Mesendoderm (in vitro differentiated cells): Measurements from ENCODE around the gene TFPT.

ENCODE experiments used
- DNase-seq: peaks from one replicate; pipeline ENCODE4 v3.0.0; 2013
- H2AK5ac ChIP-seq: 2 replicates; pipeline ENCODE4 v1.6.1; 2013; ENCODE audit warnings: low read length, inconsistent platforms
- H2BK120ac ChIP-seq: 2 replicates; pipeline ENCODE4 v1.6.1; 2013; ENCODE audit warnings: low read depth, mild to moderate bottlenecking, low read length, moderate library complexity, mixed read lengths
- H2BK15ac ChIP-seq: replicated peaks from 2 replicates; pipeline ENCODE4 v1.6.1; 2013; ENCODE audit warnings: low read depth, mild to moderate bottlenecking, moderate library complexity
- H2BK5ac ChIP-seq: 2 replicates; pipeline ENCODE4 v1.6.1; 2013; ENCODE audit warnings: low read length, inconsistent platforms
- H3K18ac ChIP-seq: 2 replicates; pipeline ENCODE4 v1.6.1; 2013; ENCODE audit warnings: mild to moderate bottlenecking, low read length, mixed read lengths
- H3K23ac ChIP-seq: one replicate; pipeline ENCODE4 v1.6.1; 2013; ENCODE audit warnings: low read length
- H3K27ac ChIP-seq: 2 replicates; pipeline ENCODE4 v1.5.1; 2013; ENCODE audit warnings: low read depth, mild to moderate bottlenecking, inconsistent platforms, low read length, moderate library complexity
- H3K27me3 ChIP-seq: 2 replicates; pipeline ENCODE4 v1.6.1; 2013; ENCODE audit warnings: low read length, control low read depth, mild to moderate bottlenecking, inconsistent platforms; ENCODE audit not compliant: insufficient read depth, poor library complexity
- H3K36me3 ChIP-seq: 2 replicates; pipeline ENCODE4 v1.6.1; 2013; ENCODE audit warnings: low read length, inconsistent platforms; ENCODE audit not compliant: control insufficient read depth, insufficient read depth
- H3K4ac ChIP-seq: one replicate; pipeline ENCODE4 v1.6.1; 2013; ENCODE audit warnings: low read depth, mild to moderate bottlenecking, low read length, moderate library complexity
- H3K4me1 ChIP-seq: 2 replicates; pipeline ENCODE4 v1.6.1; 2013; ENCODE audit warnings: low read depth, low read length, inconsistent platforms; ENCODE audit not compliant: control insufficient read depth
- H3K4me2 ChIP-seq: 2 replicates; pipeline ENCODE4 v1.6.1; 2013; ENCODE audit warnings: low read length
- H3K4me3 ChIP-seq: 2 replicates; pipeline ENCODE4 v1.5.1; 2013; ENCODE audit warnings: mild to moderate bottlenecking, low read length
- H3K56ac ChIP-seq: one replicate; pipeline ENCODE4 v1.6.1; 2013; ENCODE audit warnings: low read length
- H3K79me1 ChIP-seq: 2 replicates; pipeline ENCODE4 v1.6.1; 2013; ENCODE audit warnings: low read length, inconsistent platforms
- H3K79me2 ChIP-seq: 2 replicates; pipeline ENCODE4 v1.6.1; 2013; ENCODE audit warnings: mild to moderate bottlenecking, low read length; ENCODE audit not compliant: control insufficient read depth, insufficient read depth
- H3K9ac ChIP-seq: 2 replicates; pipeline ENCODE4 v1.6.1; 2013; ENCODE audit warnings: low read length, inconsistent platforms
- H4K5ac ChIP-seq: one replicate; pipeline ENCODE4 v1.6.1; 2013; ENCODE audit warnings: low read length
- H4K8ac ChIP-seq: one replicate; pipeline ENCODE4 v1.6.1; 2013; ENCODE audit warnings: low read depth, mild to moderate bottlenecking, control low read depth, low read length, moderate library complexity
- WGBS: extraction: QIAGEN DNeasy Blood & Tissue Kit; methylation state at CpG from one replicate; pipeline ENCODE4 v1.1.7; 2013; ENCODE audit warnings: low lambda C conversion rate, missing lambda C conversion rate; ENCODE audit not compliant: insufficient coverage; ENCODE audit errors: extremely low coverage; 5-methylcytosine and 5-hydroxymethylcytosine counted together

The TFPT gene

DNA sequence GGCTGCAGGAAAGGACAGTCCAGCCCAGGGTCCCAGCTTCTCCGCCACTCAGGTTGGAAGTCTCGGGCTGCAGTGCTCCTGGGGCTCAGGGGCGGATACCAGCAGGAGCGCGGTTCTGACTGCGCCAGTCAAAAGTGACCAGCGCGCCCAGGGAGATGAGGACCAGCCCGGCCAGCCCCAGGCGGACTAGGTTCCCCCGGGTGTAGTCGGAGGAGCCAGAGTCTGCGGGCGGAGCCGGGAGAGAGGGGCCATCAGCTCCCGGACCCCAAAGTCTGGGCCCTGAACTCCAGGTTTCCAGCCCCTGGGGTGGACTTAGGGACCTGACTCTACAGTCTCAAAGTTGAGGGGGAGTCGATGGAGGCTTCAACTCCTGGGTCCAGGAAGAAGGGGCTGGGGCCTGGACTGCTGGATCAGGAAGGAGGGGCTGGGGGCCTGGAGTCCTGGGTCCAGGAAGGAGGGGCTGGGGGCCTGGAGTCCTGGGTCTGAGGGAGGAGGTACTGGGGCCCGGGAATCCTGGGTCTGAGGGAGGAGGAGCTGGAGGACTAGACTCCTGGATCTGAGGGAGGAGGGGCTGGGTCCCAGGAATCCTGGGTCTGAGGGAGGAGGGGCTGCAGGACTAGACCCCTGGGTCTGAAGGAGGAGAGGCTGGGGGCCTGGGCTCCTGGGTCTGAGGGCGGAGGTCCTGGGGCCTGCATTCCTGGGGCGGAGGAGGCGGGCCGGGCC is 20.2 kb downstream of the TFPT start:
- H2AK5ac ChIP-seq: no peak overlapping the region
- H3K36me3 ChIP-seq: no peaks in the 10 kb centered on the region
- H3K4ac ChIP-seq: no peak overlapping the region
- no CpG with 5 or more reads among the region's 22 CpGs for WGBS
- no peak overlapping the region for H4K8ac ChIP-seq
- peak overlapping the region; percentile 7 for H3K18ac ChIP-seq
- H3K4me3 ChIP-seq: peak overlapping the region; percentile 53
- no peak overlapping the region for H2BK120ac ChIP-seq
- H4K5ac ChIP-seq: no peak overlapping the region
- peak overlapping the region; percentile 93 for H3K56ac ChIP-seq
- DNase-seq: no peak
- H3K23ac ChIP-seq: no peak overlapping the region
- no peak overlapping the region for H2BK15ac ChIP-seq
- no peaks in the 10 kb centered on the region for H3K79me2 ChIP-seq
- H2BK5ac ChIP-seq: no peak overlapping the region
- peak overlapping the region; percentile 90 for H3K4me2 ChIP-seq
- H3K9ac ChIP-seq: peak overlapping the region; percentile 80
- H3K27me3 ChIP-seq: no peaks in the 10 kb centered on the region
- no peaks in the 10 kb centered on the region for H3K79me1 ChIP-seq
- no peak overlapping the region for H3K27ac ChIP-seq
- H3K4me1 ChIP-seq: no peaks in the 10 kb centered on the region

DNA sequence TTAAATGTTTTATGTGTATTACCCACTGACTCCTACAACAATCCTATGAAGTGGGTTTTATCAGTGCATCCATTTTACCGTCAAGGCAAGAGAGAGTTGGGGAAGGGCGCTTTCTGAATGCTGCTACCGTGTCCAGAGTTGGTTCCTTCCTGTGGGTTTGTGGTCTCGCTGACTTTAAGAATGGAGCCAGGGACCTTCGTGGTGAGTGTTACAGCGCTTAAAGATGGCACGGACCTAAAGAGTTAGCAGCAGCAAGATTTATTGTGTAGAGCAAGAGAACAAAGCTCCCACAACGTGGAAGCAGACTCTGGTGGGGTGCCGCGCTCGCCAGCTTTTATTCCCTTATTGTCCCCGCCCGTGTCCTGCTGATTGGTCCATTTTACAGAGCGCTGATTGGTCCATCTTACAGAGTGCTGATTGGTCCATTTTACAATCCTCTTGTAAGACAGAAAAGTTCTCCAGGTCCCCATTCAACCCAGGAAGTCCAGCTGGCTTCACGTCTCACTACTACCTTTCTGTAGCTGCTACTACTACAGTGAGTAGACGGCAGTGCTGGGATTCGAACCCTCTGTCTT is 20.9 kb downstream of the TFPT start:
- H3K79me2 ChIP-seq: no peaks in the 10 kb centered on the region
- H2BK120ac ChIP-seq: no peak overlapping the region
- no peak overlapping the region for H3K9ac ChIP-seq
- no peak overlapping the region for H3K27ac ChIP-seq
- H2BK15ac ChIP-seq: no peak overlapping the region
- WGBS: no CpG with 5 or more reads among the region's 17 CpGs
- no peak overlapping the region for H3K18ac ChIP-seq
- no peaks in the 10 kb centered on the region for H3K36me3 ChIP-seq
- H3K4ac ChIP-seq: no peak overlapping the region
- H4K8ac ChIP-seq: no peak overlapping the region
- no peak overlapping the region for H3K4me2 ChIP-seq
- no peaks in the 10 kb centered on the region for H3K27me3 ChIP-seq
- H3K79me1 ChIP-seq: no peaks in the 10 kb centered on the region
- no peaks in the 10 kb centered on the region for H3K4me1 ChIP-seq
- H2AK5ac ChIP-seq: no peak overlapping the region
- no peak for DNase-seq
- no peak overlapping the region for H3K4me3 ChIP-seq
- no peak overlapping the region for H4K5ac ChIP-seq
- no peak overlapping the region for H2BK5ac ChIP-seq
- H3K23ac ChIP-seq: no peak overlapping the region
- no peak overlapping the region for H3K56ac ChIP-seq

GRCh38 chr19:54084410-54084809 is 31.0 kb downstream of the TFPT start:
- Histone ChIP-seq H3K23ac (no peak overlapping the region), H3K4me1 (no peaks in the 10 kb centered on the region), H3K4me3 (no peak overlapping the region), H4K5ac (no peak overlapping the region), H3K27ac (no peak overlapping the region), H3K27me3 (no peaks in the 10 kb centered on the region), H2BK120ac (no peak overlapping the region), H3K79me2 (no peaks in the 10 kb centered on the region), H3K9ac (no peak overlapping the region), H3K4me2 (no peak overlapping the region), H2BK5ac (no peak overlapping the region), H3K79me1 (no peaks in the 10 kb centered on the region), H4K8ac (no peak overlapping the region), H2AK5ac (no peak overlapping the region), H3K56ac (no peak overlapping the region), H2BK15ac (no peak overlapping the region), H3K4ac (no peak overlapping the region), H3K36me3 (no peaks in the 10 kb centered on the region), H3K18ac (no peak overlapping the region)
- WGBS: no CpG with 5 or more reads among the region's 3 CpGs
- DNase-seq: no peak

GRCh38 chr19:54081032-54081431 is 34.4 kb downstream of the TFPT start, which contains the start of gene TARM1:
TSS of gene TARM1 (minus strand) at chr19:54081365. CDS start at chr19:54081340, 25 bp downstream.
- no peak within 1 kb of the TSS for H4K5ac ChIP-seq
- no peak within 1 kb of the TSS for H3K4me2 ChIP-seq
- H3K79me1 ChIP-seq: no peaks in the 10 kb centered on the region
- no peak for DNase-seq
- H4K8ac ChIP-seq: no peak within 1 kb of the TSS
- no peak within 1 kb of the TSS for H3K9ac ChIP-seq
- H3K27me3 ChIP-seq: no peaks in the 10 kb centered on the region
- no peak within 1 kb of the TSS for H3K56ac ChIP-seq
- no peak within 1 kb of the TSS for H3K23ac ChIP-seq
- H3K18ac ChIP-seq: no peak within 1 kb of the TSS
- no peak within 1 kb of the TSS for H2BK15ac ChIP-seq
- no peak within 1 kb of the TSS for H2BK120ac ChIP-seq
- H3K4me1 ChIP-seq: no peaks in the 10 kb centered on the region
- no peaks in the 10 kb centered on the region for H3K36me3 ChIP-seq
- no peak within 1 kb of the TSS for H3K27ac ChIP-seq
- H3K4me3 ChIP-seq: no peak within 1 kb of the TSS
- no peak within 1 kb of the TSS for H2AK5ac ChIP-seq
- no CpG with 5 or more reads among the region's 7 CpGs for WGBS
- no peak within 1 kb of the TSS for H3K4ac ChIP-seq
- H3K79me2 ChIP-seq: no peaks in the 10 kb centered on the region
- no peak within 1 kb of the TSS for H2BK5ac ChIP-seq

GRCh38 chr19:54077334-54077733 is 38.1 kb downstream of the TFPT start:
- no peak overlapping the region for H2BK120ac ChIP-seq
- H3K4me3 ChIP-seq: no peak overlapping the region
- no peak overlapping the region for H3K4ac ChIP-seq
- no peak overlapping the region for H4K8ac ChIP-seq
- no peaks in the 10 kb centered on the region for H3K79me2 ChIP-seq
- H3K36me3 ChIP-seq: no peaks in the 10 kb centered on the region
- no peaks in the 10 kb centered on the region for H3K79me1 ChIP-seq
- no peak overlapping the region for H3K27ac ChIP-seq
- H3K56ac ChIP-seq: no peak overlapping the region
- no peak overlapping the region for H2BK15ac ChIP-seq
- H3K27me3 ChIP-seq: no peaks in the 10 kb centered on the region
- no peak overlapping the region for H4K5ac ChIP-seq
- no peak overlapping the region for H3K18ac ChIP-seq
- H3K4me2 ChIP-seq: no peak overlapping the region
- no peak overlapping the region for H3K23ac ChIP-seq
- H2AK5ac ChIP-seq: no peak overlapping the region
- WGBS: no CpG with 5 or more reads among the region's 5 CpGs
- H2BK5ac ChIP-seq: no peak overlapping the region
- H3K4me1 ChIP-seq: no peaks in the 10 kb centered on the region
- no peak overlapping the region for H3K9ac ChIP-seq
- no peak for DNase-seq
